Progenitor cell of endocrine pancreas (in vitro differentiated cells): ENCODE measurements around the gene DTNA. TPM values are rescaled to one million over a fixed set of nuclear protein-coding genes. Genes with fewer than 3 reads are reported as not detected.
"Not testable (repeated sequence)": the region's sequence is repeated elsewhere in the genome, so short reads cannot be mapped to it uniquely, and the experiment has no call there.

ENCODE experiments used
- DNase-seq: peaks from one replicate; pipeline ENCODE4 v3.0.0; 2021; ENCODE audit warnings: low spot score; ENCODE audit not compliant: unreplicated experiment
- H3K27ac Mint-ChIP-seq: 2 replicates; pipeline ENCODE4 v1.8.0; 2021; ENCODE audit warnings: mild to moderate bottlenecking, moderate library complexity, mixed read lengths
- H3K27me3 Mint-ChIP-seq: 2 replicates; pipeline ENCODE4 v1.8.0; 2021; ENCODE audit warnings: mixed read lengths
- H3K36me3 Mint-ChIP-seq: 2 replicates; pipeline ENCODE4 v1.8.0; 2022; ENCODE audit warnings: mixed read lengths; ENCODE audit not compliant: insufficient read depth
- H3K4me1 Mint-ChIP-seq: 2 replicates; pipeline ENCODE4 v1.8.0; 2021; ENCODE audit warnings: low read depth, mixed read lengths
- H3K4me3 Mint-ChIP-seq: 2 replicates; pipeline ENCODE4 v1.8.0; 2021; ENCODE audit warnings: low read depth, mild to moderate bottlenecking, moderate library complexity, mixed read lengths
- H3K9me3 Mint-ChIP-seq: 2 replicates; pipeline ENCODE4 v1.8.0; 2021; ENCODE audit warnings: low read depth, mixed read lengths
- CTCF ChIP-seq: fragments of 200-600 bp; sonication (generic); IDR thresholded peaks from one replicate; pipeline ENCODE4 v1.5.0; 2021; ENCODE audit warnings: antibody characterized with exemption, mild to moderate bottlenecking; ENCODE audit not compliant: unreplicated experiment
- total RNA-seq: library from RNA; stranded (reverse); gene quantifications from 2 replicates; pipeline ENCODE4 v1.2.1, GENCODE V29; 2021

Gene DTNA
- total RNA-seq, 1 donor from 2014 or later = 25.4 TPM

- peaks cover 10% of the 10 kb centered on the region for H3K4me1 Mint-ChIP-seq
These were observed 201.7 kb downstream of the DTNA start for GRCh38 chr18:34911661-34912384.

GRCh38 chr18:34913837-34914661 is 204.0 kb downstream of the DTNA start:
- Mint-ChIP-seq H3K4me3 (no peak overlapping the region), H3K36me3 (no peaks in the 10 kb centered on the region), H3K4me1 (peaks cover 10% of the 10 kb centered on the region), H3K27ac (peak overlapping the region; percentile 83), H3K9me3 (no peaks in the 10 kb centered on the region), H3K27me3 (no peaks in the 10 kb centered on the region)
- no peak for DNase-seq
- no peak for TF ChIP-seq CTCF

More at GRCh38 chr18:34911661-34912384, 201.7 kb downstream of the DTNA start:
- no peak overlapping the region for H3K4me3 Mint-ChIP-seq
- H3K27ac Mint-ChIP-seq = peak overlapping the region; percentile 5
- peaks cover under 1% of the 10 kb centered on the region for H3K9me3 Mint-ChIP-seq
- no peak for TF ChIP-seq CTCF
- DNase-seq = no peak
- H3K36me3 Mint-ChIP-seq = no peaks in the 10 kb centered on the region
- no peaks in the 10 kb centered on the region for H3K27me3 Mint-ChIP-seq

- no peaks in the 10 kb centered on the region for H3K27me3 Mint-ChIP-seq
- H3K27ac Mint-ChIP-seq = no peak overlapping the region
- H3K36me3 Mint-ChIP-seq = no peaks in the 10 kb centered on the region
- no peak for DNase-seq
- peaks cover 11% of the 10 kb centered on the region for H3K4me1 Mint-ChIP-seq
- TF ChIP-seq CTCF = no peak
- no peak overlapping the region for H3K4me3 Mint-ChIP-seq
- no peaks in the 10 kb centered on the region for H3K9me3 Mint-ChIP-seq
These were observed 204.9 kb downstream of the DTNA start for GRCh38 chr18:34915046-34915445.

GRCh38 chr18:34916539-34916938 is 206.4 kb downstream of the DTNA start:
- H3K4me1 Mint-ChIP-seq = peaks cover 11% of the 10 kb centered on the region
- DNase-seq, H3K36me3 Mint-ChIP-seq, H3K27me3 Mint-ChIP-seq, H3K9me3 Mint-ChIP-seq, H3K4me3 Mint-ChIP-seq, H3K27ac Mint-ChIP-seq: not testable (repeated sequence)

GRCh38 chr18:34918856-34919255 is 208.8 kb downstream of the DTNA start:
- Mint-ChIP-seq H3K4me3 (no peak overlapping the region), H3K9me3 (no peaks in the 10 kb centered on the region), H3K4me1 (peaks cover 8% of the 10 kb centered on the region), H3K27me3 (no peaks in the 10 kb centered on the region), H3K36me3 (no peaks in the 10 kb centered on the region), H3K27ac (no peak overlapping the region)
- TF ChIP-seq CTCF = no peak
- no peak for DNase-seq
